ENCODE data around the gene RNF6. TPM values are rescaled to one million over a fixed set of nuclear protein-coding genes. Genes with fewer than 3 reads are reported as not detected.

The RNF6 gene
- 26.2 to 36.3 TPM (median 27.6 TPM) in 5 replicates for total RNA-seq (2022; extraction: Qiagen RNA extraction)

DNA sequence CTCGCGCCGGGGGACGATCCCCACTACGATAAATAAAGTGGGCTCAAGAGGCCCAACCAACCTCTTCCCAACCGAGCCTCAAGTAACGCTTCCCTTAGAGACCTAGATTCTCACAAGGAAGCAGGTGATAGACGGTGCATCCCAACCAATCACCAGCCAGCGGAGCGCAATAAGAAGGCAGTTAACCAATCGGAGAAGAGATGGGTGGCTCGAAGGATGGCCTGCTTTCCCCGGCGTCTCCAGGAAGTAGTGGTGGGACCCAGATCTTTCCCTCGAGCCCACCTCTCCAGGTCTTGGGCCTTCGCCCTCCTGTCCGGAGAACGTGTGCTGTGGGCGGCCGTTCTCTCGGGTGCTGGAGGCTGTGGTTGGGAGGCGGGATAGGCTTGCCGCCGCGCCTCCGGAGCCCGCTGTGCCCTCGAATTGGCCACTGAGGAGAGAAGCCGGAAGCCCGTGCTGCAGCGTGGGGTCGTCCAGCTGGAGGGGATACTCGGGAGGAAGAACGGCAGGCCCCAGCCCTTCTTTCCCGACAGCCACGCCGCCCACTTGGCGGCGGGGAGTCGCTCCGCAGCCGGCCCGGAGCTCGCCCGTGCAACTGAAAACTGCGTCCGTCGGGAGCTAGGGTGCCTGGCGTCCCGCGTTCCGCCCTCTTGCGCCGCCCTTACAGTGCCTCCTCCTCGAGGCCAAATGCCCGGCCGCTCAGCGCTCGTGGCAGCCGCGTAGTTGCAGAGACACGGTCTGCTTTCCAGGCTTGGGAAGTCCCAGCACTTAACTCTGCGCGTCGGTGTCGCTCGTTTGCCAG is at the start of gene RNF6:
Gene RNF6, minus strand, starts transcription at position 594 of the 799 bp plus-strand sequence. CDS start 2,665 bp downstream, outside the sequence.

DNA sequence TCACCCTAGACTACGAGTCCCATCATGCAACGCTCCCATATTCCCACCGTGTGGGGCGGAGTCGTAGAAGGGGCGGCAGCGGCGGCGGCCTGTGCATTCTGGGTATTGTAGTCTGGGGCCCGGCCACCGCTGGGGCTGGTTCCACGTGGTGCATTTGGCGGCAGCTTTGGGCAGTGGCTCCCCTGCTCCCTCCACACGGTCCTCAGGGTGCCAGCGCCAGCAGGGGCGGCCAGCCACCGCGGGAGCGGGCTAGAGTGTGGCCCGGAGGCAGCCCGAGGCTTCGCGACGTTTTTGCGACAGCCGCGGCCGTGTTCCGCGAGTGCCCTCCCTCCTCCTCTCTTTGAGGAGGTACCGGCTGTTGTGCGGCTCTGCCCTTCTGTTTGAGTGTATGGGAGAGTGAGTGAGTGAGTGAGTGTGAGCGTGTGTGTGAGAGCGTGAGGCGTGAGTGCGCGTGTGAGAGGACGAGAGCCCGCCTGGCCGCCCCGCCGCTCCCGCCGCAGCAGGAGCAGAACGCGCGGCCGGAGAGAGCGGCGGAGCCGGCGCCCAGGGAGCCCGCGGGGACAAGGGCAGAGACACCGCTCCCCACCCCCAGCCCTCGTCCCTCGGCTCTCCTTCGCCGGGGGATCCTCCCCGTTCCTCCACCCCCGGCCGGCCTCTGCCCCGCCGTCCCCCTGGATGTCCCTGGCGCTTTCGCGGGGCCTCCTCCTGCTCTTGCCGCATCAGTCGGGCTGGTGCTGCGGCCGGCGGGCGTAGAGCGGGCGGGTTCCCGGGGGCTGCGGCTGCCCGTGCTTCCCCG is 31.9 kb upstream of the RNF6 start, which contains the start of gene CDK8:
Gene CDK8, plus strand, starts transcription at position 343 of the 796 bp plus-strand sequence. CDS start 513 bp downstream, outside the sequence.

Other genes starting within 250 kb of the RNF6 start
- not detected in 5 replicates for gene SHISA2, start 170.3 kb downstream of the RNF6 start, total RNA-seq (2022; extraction: Qiagen RNA extraction)
- 11.2 to 13.5 TPM (median 12.6 TPM) in 5 replicates for gene CDK8, start 31.8 kb upstream of the RNF6 start, total RNA-seq (2022; extraction: Qiagen RNA extraction)

Data from A549 treated with CORT108297 at 1 μM for 4 hours (cell line).